ENCODE results near the gene ASPG. TPM values are rescaled to one million over a fixed set of nuclear protein-coding genes. Genes with fewer than 3 reads are reported as not detected.

Gene ASPG
- total RNA-seq, 1 experiment from 2014 or later, result 0.22 TPM

DNA sequence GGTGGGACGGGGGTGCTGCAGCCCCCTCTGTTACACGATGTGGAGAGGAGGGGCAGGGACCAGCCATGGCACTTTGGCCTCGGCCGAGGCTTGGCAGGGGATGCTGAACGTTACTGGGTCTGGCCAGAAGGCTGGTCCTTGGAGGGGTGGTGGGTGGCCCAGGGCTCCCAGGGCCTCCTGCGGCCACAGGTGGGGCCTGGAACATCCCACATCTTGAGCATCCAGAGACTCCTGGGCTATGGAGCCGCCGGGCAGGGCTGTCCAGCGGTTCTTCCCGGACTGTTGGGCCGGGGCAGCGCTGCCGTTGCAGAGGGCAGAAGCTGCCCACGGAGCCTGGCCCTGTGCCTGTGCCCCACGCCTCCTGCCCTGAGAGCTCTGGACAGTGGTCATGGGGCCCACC is 68.7 kb downstream of the ASPG start:
- H3F3A ChIP-seq (ENCODE audit: low read length, unreplicated experiment), result no peaks in the 10 kb centered on the region
- no peaks in the 10 kb centered on the region for H3K27me3 ChIP-seq (ENCODE audit: low read length)
- DNase-seq, result no peak
- no peaks in the 10 kb centered on the region for H3K4me1 ChIP-seq (ENCODE audit: insufficient read depth, low read length)
- CTCF ChIA-PET, result no interaction called here
- no peak for TF ChIP-seq EZH2phosphoT487 (IDR thresholded peaks at IDR 0.05; ENCODE audit: borderline replicate concordance, low read length)
- no peak for TF ChIP-seq CTCF (conservative IDR thresholded peaks at IDR 0.05; ENCODE audit: low read depth, low read length)
- TF ChIP-seq EZH2 (IDR thresholded peaks at IDR 0.05; ENCODE audit: low read length, unreplicated experiment), result no peak
- ATAC-seq, result no peak
- no peak overlapping the region for H3K4me2 ChIP-seq (ENCODE audit: low read length)
- intact Hi-C loops (cut with micrococcal nuclease), result no loop called here
- no peaks in the 10 kb centered on the region for H4K20me1 ChIP-seq (ENCODE audit: low read length)
- H2AFZ ChIP-seq (ENCODE audit: low read length), result no peak overlapping the region
- no peaks in the 10 kb centered on the region for H3K79me2 ChIP-seq (ENCODE audit: low read length)
- POLR2A ChIA-PET (ENCODE audit: unreplicated experiment), result interaction anchor here (0.7 kb wide), 1 partner anchor 464 kb away, joined by 8 read pairs; no protein-coding TSS in a partner anchor
- no peaks in the 10 kb centered on the region for H3K36me3 ChIP-seq (ENCODE audit: low read depth, low read length)
- no peak overlapping the region for H3K9ac ChIP-seq (ENCODE audit: low read length)
- no peaks in the 10 kb centered on the region for H3K9me2 ChIP-seq (replicated peaks; ENCODE audit: low read length)
- no peaks in the 10 kb centered on the region for H3K9me3 ChIP-seq (ENCODE audit: low read length)
- BruUV-seq (replicated peaks), result no TSS peak
- no peak overlapping the region for H3K4me3 ChIP-seq (ENCODE audit: low read length)
- no peak overlapping the region for H3K27ac ChIP-seq (ENCODE audit: low read length)

- intact Hi-C loops (cut with micrococcal nuclease), result no loop called here
- ATAC-seq, result peak; percentile 72
- no peak overlapping the region for H3K9ac ChIP-seq (ENCODE audit: low read length)
- no peaks in the 10 kb centered on the region for H3K9me2 ChIP-seq (replicated peaks; ENCODE audit: low read length)
- peak; percentile 12 for DNase-seq
- H3F3A ChIP-seq (ENCODE audit: low read length, unreplicated experiment), result no peaks in the 10 kb centered on the region
- no peak for TF ChIP-seq CTCF (conservative IDR thresholded peaks at IDR 0.05; ENCODE audit: low read depth, low read length)
- TF ChIP-seq EZH2 (IDR thresholded peaks at IDR 0.05; ENCODE audit: low read length, unreplicated experiment), result no peak
- no peak for TF ChIP-seq EZH2phosphoT487 (IDR thresholded peaks at IDR 0.05; ENCODE audit: borderline replicate concordance, low read length)
- H3K4me1 ChIP-seq (ENCODE audit: insufficient read depth, low read length), result no peaks in the 10 kb centered on the region
- H4K20me1 ChIP-seq (ENCODE audit: low read length), result no peaks in the 10 kb centered on the region
- H3K27ac ChIP-seq (ENCODE audit: low read length), result no peak overlapping the region
- no peaks in the 10 kb centered on the region for H3K36me3 ChIP-seq (ENCODE audit: low read depth, low read length)
- CTCF ChIA-PET, result no interaction called here
- BruUV-seq (replicated peaks), result no TSS peak
- H3K9me3 ChIP-seq (ENCODE audit: low read length), result no peaks in the 10 kb centered on the region
- no peak overlapping the region for H3K4me3 ChIP-seq (ENCODE audit: low read length)
- no peak overlapping the region for H2AFZ ChIP-seq (ENCODE audit: low read length)
- POLR2A ChIA-PET (ENCODE audit: unreplicated experiment), result no interaction called here
- no peaks in the 10 kb centered on the region for H3K27me3 ChIP-seq (ENCODE audit: low read length)
- no peaks in the 10 kb centered on the region for H3K79me2 ChIP-seq (ENCODE audit: low read length)
- H3K4me2 ChIP-seq (ENCODE audit: low read length), result 0 out of 2 replicates have a peak overlapping the region, but pooled peaks have one; percentile 19
Observed at GRCh38 chr14:104155513-104155912, 70.0 kb downstream of the ASPG start.

DNA sequence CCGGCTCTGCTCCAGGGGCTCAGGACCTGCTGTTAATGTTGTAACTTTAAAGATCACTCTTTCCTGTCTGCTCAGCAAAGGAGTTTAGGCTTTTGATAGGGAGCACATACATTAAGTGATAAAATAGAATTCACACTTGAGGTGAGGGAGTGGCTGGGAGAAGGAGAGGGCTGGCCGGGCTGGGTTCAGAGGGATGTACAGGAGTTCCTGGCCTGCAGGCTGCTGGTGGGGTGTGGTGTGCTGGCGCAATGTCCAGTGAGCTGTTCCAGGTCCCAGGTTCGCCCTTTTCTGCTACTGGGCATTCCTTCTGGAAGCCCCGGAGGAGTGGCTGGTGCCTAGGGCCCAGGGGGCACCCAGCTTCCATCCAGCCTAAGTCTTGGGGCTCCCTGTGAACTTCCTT is 70.6 kb downstream of the ASPG start:
- Histone ChIP-seq H3K4me2 (ENCODE audit: low read length) (no peak overlapping the region), H3K36me3 (ENCODE audit: low read depth, low read length) (no peaks in the 10 kb centered on the region), H3K9me2 (replicated peaks; ENCODE audit: low read length) (no peaks in the 10 kb centered on the region), H4K20me1 (ENCODE audit: low read length) (no peaks in the 10 kb centered on the region), H3K4me3 (ENCODE audit: low read length) (no peak overlapping the region), H2AFZ (ENCODE audit: low read length) (no peak overlapping the region), H3K4me1 (ENCODE audit: insufficient read depth, low read length) (no peaks in the 10 kb centered on the region), H3K27me3 (ENCODE audit: low read length) (no peaks in the 10 kb centered on the region), H3K79me2 (ENCODE audit: low read length) (no peaks in the 10 kb centered on the region), H3K27ac (ENCODE audit: low read length) (no peak overlapping the region), H3K9me3 (ENCODE audit: low read length) (no peaks in the 10 kb centered on the region), H3K9ac (ENCODE audit: low read length) (no peak overlapping the region), H3F3A (ENCODE audit: low read length, unreplicated experiment) (no peaks in the 10 kb centered on the region)
- ChIA-PET CTCF (no interaction called here), POLR2A (ENCODE audit: unreplicated experiment) (no interaction called here)
- BruUV-seq (replicated peaks), result no TSS peak
- intact Hi-C loops (cut with micrococcal nuclease), result no loop called here
- ATAC-seq (no peak), DNase-seq (no peak)
- TF ChIP-seq EZH2 (IDR thresholded peaks at IDR 0.05; ENCODE audit: low read length, unreplicated experiment) (no peak), CTCF (conservative IDR thresholded peaks at IDR 0.05; ENCODE audit: low read depth, low read length) (no peak), EZH2phosphoT487 (IDR thresholded peaks at IDR 0.05; ENCODE audit: borderline replicate concordance, low read length) (no peak)

Measured in PC-3 (cell line).